Measurements from ENCODE around the gene THOC5. TPM values are rescaled to one million over a fixed set of nuclear protein-coding genes. Genes with fewer than 3 reads are reported as not detected.
A peak's percentile ranks its signal among the peaks of the same experiment; 100 is the strongest.
"Not testable (repeated sequence)": the region's sequence is repeated elsewhere in the genome, so short reads cannot be mapped to it uniquely, and the experiment has no call there.

THOC5 gene
- total RNA-seq (26.5 and 27.7 TPM in 2 replicates), polyA plus RNA-seq (21.5 and 23.0 TPM in 2 replicates)

DNA sequence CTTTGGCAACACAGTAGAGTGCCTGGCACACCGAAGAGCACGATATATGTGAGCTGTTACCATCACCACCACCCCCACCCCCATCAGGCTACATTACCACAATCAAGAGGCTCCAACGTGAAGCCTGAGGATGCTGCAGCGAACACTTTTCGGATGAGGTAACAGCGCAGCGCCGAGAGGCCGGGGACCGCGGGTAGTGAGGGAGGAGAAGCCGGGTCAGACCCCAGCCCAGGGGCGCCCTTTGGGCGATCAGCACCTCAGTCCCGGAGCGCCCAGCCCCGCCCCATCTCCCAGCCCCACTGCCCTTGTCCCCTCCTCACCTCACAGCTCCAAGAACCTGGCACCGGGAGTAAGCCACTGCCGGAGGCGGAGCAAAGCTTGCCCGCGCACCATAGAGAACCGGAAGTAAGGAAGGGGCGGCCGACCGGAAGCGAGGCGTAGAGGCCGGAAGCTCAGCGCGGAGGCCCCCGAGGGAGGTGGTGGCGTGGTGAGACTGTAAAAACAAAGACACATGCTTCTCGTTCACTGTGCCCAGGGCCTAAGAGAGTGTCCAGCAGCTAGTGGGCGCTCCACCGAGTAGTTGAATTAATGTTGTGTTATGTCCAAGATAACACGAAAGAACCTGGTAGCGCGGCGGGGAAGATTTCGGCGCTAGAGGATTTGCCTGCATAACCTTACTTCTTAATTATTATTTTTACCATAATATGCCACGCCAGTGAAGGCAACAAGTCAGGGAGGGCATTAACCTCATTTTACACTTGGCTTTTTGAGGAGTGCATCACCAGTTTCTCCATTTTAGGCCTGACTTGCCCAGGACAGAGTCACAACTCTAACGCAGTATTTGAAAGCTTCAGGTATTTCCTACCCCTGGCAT, at the start of gene THOC5:
THOC5 (minus strand) TSS at position 407 of the 874 bp plus-strand sequence. CDS start 4,610 bp downstream, outside the sequence.
- peak within 1 kb of the TSS; percentile 47 for H3K4me3 ChIP-seq
- no peaks in the 10 kb centered on the region for H3K9me2 ChIP-seq (replicated peaks; ENCODE audit: insufficient read depth)
- no peaks in the 10 kb centered on the region for H4K20me1 ChIP-seq (ENCODE audit: insufficient read depth, poor library complexity, severe bottlenecking)
- peak within 1 kb of the TSS; percentile 79 for H3K4me2 ChIP-seq
- peak within 1 kb of the TSS; percentile 66 for H2AFZ ChIP-seq
- no peaks in the 10 kb centered on the region for H3K27me3 ChIP-seq
- peaks cover 20% of the 10 kb centered on the region for H3K79me2 ChIP-seq
- TF ChIP-seq, protein P1, sequence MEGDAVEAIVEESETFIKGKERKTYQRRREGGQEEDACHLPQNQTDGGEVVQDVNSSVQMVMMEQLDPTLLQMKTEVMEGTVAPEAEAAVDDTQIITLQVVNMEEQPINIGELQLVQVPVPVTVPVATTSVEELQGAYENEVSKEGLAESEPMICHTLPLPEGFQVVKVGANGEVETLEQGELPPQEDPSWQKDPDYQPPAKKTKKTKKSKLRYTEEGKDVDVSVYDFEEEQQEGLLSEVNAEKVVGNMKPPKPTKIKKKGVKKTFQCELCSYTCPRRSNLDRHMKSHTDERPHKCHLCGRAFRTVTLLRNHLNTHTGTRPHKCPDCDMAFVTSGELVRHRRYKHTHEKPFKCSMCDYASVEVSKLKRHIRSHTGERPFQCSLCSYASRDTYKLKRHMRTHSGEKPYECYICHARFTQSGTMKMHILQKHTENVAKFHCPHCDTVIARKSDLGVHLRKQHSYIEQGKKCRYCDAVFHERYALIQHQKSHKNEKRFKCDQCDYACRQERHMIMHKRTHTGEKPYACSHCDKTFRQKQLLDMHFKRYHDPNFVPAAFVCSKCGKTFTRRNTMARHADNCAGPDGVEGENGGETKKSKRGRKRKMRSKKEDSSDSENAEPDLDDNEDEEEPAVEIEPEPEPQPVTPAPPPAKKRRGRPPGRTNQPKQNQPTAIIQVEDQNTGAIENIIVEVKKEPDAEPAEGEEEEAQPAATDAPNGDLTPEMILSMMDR (IDR thresholded peaks at IDR 0.05; ENCODE audit: poor library complexity), result peak; percentile 79
- TF ChIP-seq EZH2 (IDR thresholded peaks at IDR 0.05; ENCODE audit: borderline replicate concordance), result no peak
- no peaks in the 10 kb centered on the region for H3K36me3 ChIP-seq (replicated peaks; ENCODE audit: insufficient read depth, low read depth)
- H3K27ac ChIP-seq, result peak within 1 kb of the TSS; percentile 70
- no peaks in the 10 kb centered on the region for H3K9me3 ChIP-seq (ENCODE audit: low read depth)
- WGBS (ENCODE audit: low lambda C conversion rate, missing lambda C conversion rate), result 2% methylated on average over 39 of the region's 44 CpGs
- H3K4me1 ChIP-seq (ENCODE audit: insufficient read depth), result peaks cover 9% of the 10 kb centered on the region
- peak; percentile 97 for DNase-seq (ENCODE audit: low spot score)

DNA sequence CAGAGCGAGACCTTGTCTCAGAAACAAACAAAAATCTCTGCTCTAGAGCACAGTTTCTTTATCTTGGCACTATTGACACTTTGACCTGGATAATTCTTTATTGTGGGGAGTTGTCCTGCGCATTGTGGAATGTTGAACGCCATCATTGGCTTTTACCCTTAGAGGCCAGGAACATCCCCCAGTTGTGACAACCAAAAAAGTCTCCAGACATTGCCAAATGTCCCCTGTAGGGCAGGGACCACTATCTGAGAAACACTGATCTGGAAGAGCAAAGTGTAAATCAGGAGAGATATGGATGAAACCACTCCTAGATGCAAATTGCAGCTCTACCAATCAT, 45.1 kb upstream of the THOC5 start:
- Histone ChIP-seq H3K27ac (peak overlapping the region; percentile 58), H3K36me3 (replicated peaks; ENCODE audit: insufficient read depth, low read depth) (no peaks in the 10 kb centered on the region), H3K9me3 (ENCODE audit: low read depth) (no peaks in the 10 kb centered on the region), H4K20me1 (ENCODE audit: insufficient read depth, poor library complexity, severe bottlenecking) (no peaks in the 10 kb centered on the region), H2AFZ (no peak overlapping the region), H3K4me3 (no peak overlapping the region), H3K27me3 (no peaks in the 10 kb centered on the region), H3K4me1 (ENCODE audit: insufficient read depth) (peaks cover 4% of the 10 kb centered on the region), H3K4me2 (peak overlapping the region; percentile 67), H3K9me2 (replicated peaks; ENCODE audit: insufficient read depth) (no peaks in the 10 kb centered on the region), H3K79me2 (no peaks in the 10 kb centered on the region)
- TF ChIP-seq EZH2 (IDR thresholded peaks at IDR 0.05; ENCODE audit: borderline replicate concordance) (no peak), EZH2phosphoT487 (IDR thresholded peaks at IDR 0.05; ENCODE audit: low read depth, severe bottlenecking, unreplicated experiment) (no peak)
- TF ChIP-seq, protein P1 (IDR thresholded peaks at IDR 0.05; ENCODE audit: poor library complexity), result no peak
- WGBS (ENCODE audit: low lambda C conversion rate, missing lambda C conversion rate), result 59% methylated on average over 3 of the region's 3 CpGs
- no peak for DNase-seq (ENCODE audit: low spot score)

DNA sequence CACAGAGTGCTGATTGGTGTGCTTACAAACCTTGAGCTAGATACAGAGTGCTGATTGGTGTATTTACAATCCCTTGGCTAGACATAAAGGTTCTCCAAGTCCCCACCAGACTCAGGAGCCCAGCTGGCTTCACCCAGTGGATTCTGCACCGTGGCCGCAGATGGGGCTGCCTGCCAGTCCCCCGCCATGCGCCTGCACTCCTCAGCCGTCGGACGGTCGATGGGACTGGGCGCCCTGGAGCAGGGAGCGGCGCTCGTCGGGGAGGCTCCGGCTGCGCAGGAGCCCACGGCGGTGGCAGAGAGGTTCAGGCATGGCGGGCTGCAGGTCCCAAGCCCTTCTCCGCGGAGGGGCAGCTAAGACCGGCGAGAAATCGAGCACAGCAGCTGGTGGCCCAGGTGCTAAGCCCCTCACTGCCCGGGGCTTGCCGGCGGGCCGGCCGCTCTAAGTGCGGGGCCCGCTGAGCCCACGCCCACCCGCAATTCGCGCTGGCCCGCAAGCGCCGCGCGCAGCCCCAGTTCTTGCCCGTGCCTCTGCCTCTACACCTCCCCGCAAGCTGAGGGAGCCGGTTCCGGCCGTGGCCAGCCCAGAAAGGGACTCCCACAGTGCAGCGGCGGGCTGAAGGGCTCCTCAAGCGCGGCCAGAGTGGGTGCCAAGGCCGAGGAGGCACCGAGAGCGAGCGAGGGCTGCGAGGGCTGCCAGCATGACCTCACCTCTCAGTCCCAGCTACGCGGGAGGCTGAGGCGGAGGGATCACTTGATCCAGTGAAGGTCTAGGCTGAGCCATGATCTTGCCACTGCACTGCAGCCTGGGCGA, 44.5 kb upstream of the THOC5 start:
- DNase-seq (ENCODE audit: low spot score); H3K9me3 ChIP-seq (ENCODE audit: low read depth); H3K79me2 ChIP-seq; H2AFZ ChIP-seq; H3K4me1 ChIP-seq (ENCODE audit: insufficient read depth); H4K20me1 ChIP-seq (ENCODE audit: insufficient read depth, poor library complexity, severe bottlenecking); H3K9me2 ChIP-seq (replicated peaks; ENCODE audit: insufficient read depth); H3K36me3 ChIP-seq (replicated peaks; ENCODE audit: insufficient read depth, low read depth); H3K4me3 ChIP-seq; H3K27me3 ChIP-seq: not testable (repeated sequence)
- peak overlapping the region; percentile 58 for H3K27ac ChIP-seq
- 66% methylated on average over 46 of the region's 57 CpGs for WGBS (ENCODE audit: low lambda C conversion rate, missing lambda C conversion rate)
- peak overlapping the region; percentile 67 for H3K4me2 ChIP-seq

DNA sequence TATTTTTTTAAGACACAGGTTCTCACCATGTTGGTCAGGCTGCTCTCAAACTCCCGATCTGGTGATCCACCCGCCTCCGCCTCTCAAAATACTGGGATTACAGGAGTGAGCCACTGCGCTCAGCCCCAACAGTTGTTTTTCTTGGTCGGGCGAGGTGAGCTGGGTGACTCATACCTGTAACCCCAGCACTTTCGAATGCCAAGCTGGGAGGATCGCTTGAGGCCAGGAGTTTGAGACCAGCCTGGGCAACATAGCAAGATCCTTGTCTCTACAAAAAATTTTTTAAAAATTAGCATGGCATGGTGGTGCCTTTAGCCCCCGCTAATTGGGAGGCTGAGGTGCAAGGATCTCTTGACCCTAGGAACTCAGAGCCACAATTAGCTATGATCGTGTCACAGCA, 42.9 kb upstream of the THOC5 start:
- Histone ChIP-seq H3K27ac (no peak overlapping the region), H3K9me2 (replicated peaks; ENCODE audit: insufficient read depth) (no peaks in the 10 kb centered on the region), H3K4me1 (ENCODE audit: insufficient read depth) (no peaks in the 10 kb centered on the region), H3K9me3 (ENCODE audit: low read depth) (no peaks in the 10 kb centered on the region), H2AFZ (no peak overlapping the region), H3K36me3 (replicated peaks; ENCODE audit: insufficient read depth, low read depth) (no peaks in the 10 kb centered on the region), H3K79me2 (no peaks in the 10 kb centered on the region), H3K27me3 (no peaks in the 10 kb centered on the region), H3K4me2 (no peak overlapping the region), H3K4me3 (no peak overlapping the region), H4K20me1 (ENCODE audit: insufficient read depth, poor library complexity, severe bottlenecking) (no peaks in the 10 kb centered on the region)
- DNase-seq (ENCODE audit: low spot score), result no peak
- WGBS (ENCODE audit: low lambda C conversion rate, missing lambda C conversion rate), result 95% methylated on average over 10 of the region's 10 CpGs
- TF ChIP-seq, protein P1 (IDR thresholded peaks at IDR 0.05; ENCODE audit: poor library complexity), result no peak
- TF ChIP-seq EZH2 (IDR thresholded peaks at IDR 0.05; ENCODE audit: borderline replicate concordance), result no peak
- TF ChIP-seq EZH2phosphoT487 (IDR thresholded peaks at IDR 0.05; ENCODE audit: low read depth, severe bottlenecking, unreplicated experiment), result no peak

DNA sequence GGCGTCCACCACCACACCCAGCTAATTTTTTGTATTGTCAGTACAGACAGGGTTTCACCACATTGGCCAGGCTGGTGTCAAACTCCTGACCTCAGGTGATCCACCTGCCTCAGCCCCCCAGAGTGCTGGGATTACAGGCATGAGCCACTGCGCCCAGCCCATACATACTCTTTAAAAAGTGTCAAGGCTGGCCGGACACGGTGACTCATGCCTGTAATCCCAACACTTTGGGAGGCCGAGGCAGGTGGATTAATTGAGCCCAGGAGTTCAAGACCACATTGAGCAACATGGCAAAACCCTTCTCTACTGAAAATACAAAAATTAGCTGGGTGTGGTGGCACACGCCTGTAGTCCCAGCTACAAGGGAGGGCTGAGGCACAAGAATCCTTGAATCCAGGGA, 40.9 kb upstream of the THOC5 start:
- H3K79me2 ChIP-seq; H3K4me2 ChIP-seq; H3K9me3 ChIP-seq (ENCODE audit: low read depth); H3K36me3 ChIP-seq (replicated peaks; ENCODE audit: insufficient read depth, low read depth); H3K9me2 ChIP-seq (replicated peaks; ENCODE audit: insufficient read depth); H3K27ac ChIP-seq; H3K4me3 ChIP-seq; DNase-seq (ENCODE audit: low spot score); H4K20me1 ChIP-seq (ENCODE audit: insufficient read depth, poor library complexity, severe bottlenecking); H3K27me3 ChIP-seq; H2AFZ ChIP-seq; H3K4me1 ChIP-seq (ENCODE audit: insufficient read depth): not testable (repeated sequence)
- WGBS (ENCODE audit: low lambda C conversion rate, missing lambda C conversion rate), result 78% methylated on average over 6 of the region's 6 CpGs

All from hepatocyte (in vitro differentiated cells).